ENCODE data around the gene SERPINB5. TPM values are rescaled to one million over a fixed set of nuclear protein-coding genes. Genes with fewer than 3 reads are reported as not detected.

The SERPINB5 gene
- total RNA-seq, 1 donor from 2014 or later, result not detected

- peaks cover 7% of the 10 kb centered on the region for H3K4me1 Mint-ChIP-seq
Observed at GRCh38 chr18:63444580-63444979, 32.2 kb upstream of the SERPINB5 start.

GRCh38 chr18:63445037-63445436, 31.7 kb upstream of the SERPINB5 start:
- Histone ChIP-seq H3K9me3 (ENCODE audit: low read depth) (no peaks in the 10 kb centered on the region), H3K4me1 (no peaks in the 10 kb centered on the region), H3K27me3 (no peaks in the 10 kb centered on the region), H3K4me2 (no peak overlapping the region), H3K36me3 (no peaks in the 10 kb centered on the region), H4K20me1 (ENCODE audit: low read depth) (no peaks in the 10 kb centered on the region), H2AFZ (replicated peaks) (no peak overlapping the region), H3K27ac (no peak overlapping the region), H3K4me3 (no peak overlapping the region), H3K79me2 (ENCODE audit: low read depth) (no peaks in the 10 kb centered on the region), H3F3A (ENCODE audit: low read depth) (no peaks in the 10 kb centered on the region), H3K9ac (no peak overlapping the region)
- no peak for TF ChIP-seq EZH2 (IDR thresholded peaks at IDR 0.05)
- no peak overlapping the region for H3K27ac Mint-ChIP-seq
- H3K4me3 Mint-ChIP-seq, result no peak overlapping the region
- H3K4me1 Mint-ChIP-seq, result peaks cover 7% of the 10 kb centered on the region
- peaks cover 4% of the 10 kb centered on the region for H3K27me3 Mint-ChIP-seq (ENCODE audit: insufficient read depth, low read depth)
- no peak for DNase-seq (ENCODE audit: low spot score)
- H3K36me3 Mint-ChIP-seq, result no peaks in the 10 kb centered on the region
- no peaks in the 10 kb centered on the region for H3K9me3 Mint-ChIP-seq

More at GRCh38 chr18:63444580-63444979, 32.2 kb upstream of the SERPINB5 start:
- TF ChIP-seq CTCF (IDR thresholded peaks at IDR 0.05) (no peak), EZH2phosphoT487 (IDR thresholded peaks at IDR 0.05) (no peak), EZH2 (IDR thresholded peaks at IDR 0.05) (no peak)
- no peak overlapping the region for H3K27ac Mint-ChIP-seq
- no peak overlapping the region for H3K4me3 Mint-ChIP-seq
- no peaks in the 10 kb centered on the region for H3K79me2 ChIP-seq (ENCODE audit: low read depth)
- no peaks in the 10 kb centered on the region for H3K36me3 ChIP-seq
- H3K27me3 Mint-ChIP-seq (ENCODE audit: insufficient read depth, low read depth), result peaks cover 4% of the 10 kb centered on the region
- no peak overlapping the region for H3K4me2 ChIP-seq
- no peaks in the 10 kb centered on the region for H3K4me1 ChIP-seq
- H3K4me3 ChIP-seq, result no peak overlapping the region
- H3K36me3 Mint-ChIP-seq, result no peaks in the 10 kb centered on the region
- H3K27me3 ChIP-seq, result no peaks in the 10 kb centered on the region
- H3K9me3 Mint-ChIP-seq, result no peaks in the 10 kb centered on the region
- no peaks in the 10 kb centered on the region for H3K9me3 ChIP-seq (ENCODE audit: low read depth)
- no peaks in the 10 kb centered on the region for H4K20me1 ChIP-seq (ENCODE audit: low read depth)
- H2AFZ ChIP-seq (replicated peaks), result no peak overlapping the region
- no peak for DNase-seq (ENCODE audit: low spot score)
- no peaks in the 10 kb centered on the region for H3F3A ChIP-seq (ENCODE audit: low read depth)
- no peak overlapping the region for H3K9ac ChIP-seq
- no peak overlapping the region for H3K27ac ChIP-seq

GRCh38 chr18:63446266-63446665, 30.5 kb upstream of the SERPINB5 start:
- Histone ChIP-seq H3K9me3 (ENCODE audit: low read depth) (no peaks in the 10 kb centered on the region), H2AFZ (replicated peaks) (no peak overlapping the region), H3K27ac (no peak overlapping the region), H3K27me3 (no peaks in the 10 kb centered on the region), H4K20me1 (ENCODE audit: low read depth) (no peaks in the 10 kb centered on the region), H3K4me2 (no peak overlapping the region), H3K36me3 (no peaks in the 10 kb centered on the region), H3K4me1 (no peaks in the 10 kb centered on the region), H3K79me2 (ENCODE audit: low read depth) (no peaks in the 10 kb centered on the region), H3K9ac (no peak overlapping the region), H3K4me3 (no peak overlapping the region), H3F3A (ENCODE audit: low read depth) (no peaks in the 10 kb centered on the region)
- no peaks in the 10 kb centered on the region for H3K9me3 Mint-ChIP-seq
- H3K27me3 Mint-ChIP-seq (ENCODE audit: insufficient read depth, low read depth), result peaks cover 4% of the 10 kb centered on the region
- DNase-seq (ENCODE audit: low spot score), result no peak
- no peak overlapping the region for H3K4me3 Mint-ChIP-seq
- peaks cover 7% of the 10 kb centered on the region for H3K4me1 Mint-ChIP-seq
- TF ChIP-seq EZH2 (IDR thresholded peaks at IDR 0.05), result no peak
- TF ChIP-seq CTCF (IDR thresholded peaks at IDR 0.05), result no peak
- no peak for TF ChIP-seq EZH2phosphoT487 (IDR thresholded peaks at IDR 0.05)
- H3K36me3 Mint-ChIP-seq, result no peaks in the 10 kb centered on the region
- no peak overlapping the region for H3K27ac Mint-ChIP-seq

- H3K9me3 ChIP-seq (ENCODE audit: low read depth), result no peaks in the 10 kb centered on the region
- no peaks in the 10 kb centered on the region for H3K27me3 ChIP-seq
- Mint-ChIP-seq H3K27ac (no peak overlapping the region), H3K36me3 (no peaks in the 10 kb centered on the region), H3K27me3 (ENCODE audit: insufficient read depth, low read depth) (peaks cover 4% of the 10 kb centered on the region), H3K9me3 (no peaks in the 10 kb centered on the region), H3K4me3 (no peak overlapping the region), H3K4me1 (peaks cover 7% of the 10 kb centered on the region)
- no peaks in the 10 kb centered on the region for H4K20me1 ChIP-seq (ENCODE audit: low read depth)
- no peak overlapping the region for H3K4me2 ChIP-seq
- no peak for DNase-seq (ENCODE audit: low spot score)
- no peak overlapping the region for H2AFZ ChIP-seq (replicated peaks)
- H3K27ac ChIP-seq, result no peak overlapping the region
- no peaks in the 10 kb centered on the region for H3K4me1 ChIP-seq
- H3K79me2 ChIP-seq (ENCODE audit: low read depth), result no peaks in the 10 kb centered on the region
- H3F3A ChIP-seq (ENCODE audit: low read depth), result no peaks in the 10 kb centered on the region
- H3K9ac ChIP-seq, result no peak overlapping the region
- no peaks in the 10 kb centered on the region for H3K36me3 ChIP-seq
- H3K4me3 ChIP-seq, result no peak overlapping the region
- no peak for TF ChIP-seq EZH2 (IDR thresholded peaks at IDR 0.05)
- no peak for TF ChIP-seq CTCF (IDR thresholded peaks at IDR 0.05)
- no peak for TF ChIP-seq EZH2phosphoT487 (IDR thresholded peaks at IDR 0.05)
Observed at GRCh38 chr18:63447066-63447465, 29.7 kb upstream of the SERPINB5 start.

All from neural progenitor cell (in vitro differentiated cells).